LHCN-M2 (cell line): ENCODE measurements around the gene C1orf159. TPM values are rescaled to one million over a fixed set of nuclear protein-coding genes. Genes with fewer than 3 reads are reported as not detected.
"Not testable (repeated sequence)": the region's sequence is repeated elsewhere in the genome, so short reads cannot be mapped to it uniquely, and the experiment has no call there.

Experiments
- DNase-seq: peaks from one replicate; pipeline ENCODE4 v3.0.0-alpha.2; 2012; ENCODE audit warnings: low read depth
- total RNA-seq: library from RNA; depleted of rRNA; stranded (reverse); fragments of >200 nt; gene quantifications from 2 replicates; pipeline ENCODE4 v1.2.3, GENCODE V29; 2014

The C1orf159 gene
- total RNA-seq, 1 experiment from 2014 or later: 18.8 TPM

DNA sequence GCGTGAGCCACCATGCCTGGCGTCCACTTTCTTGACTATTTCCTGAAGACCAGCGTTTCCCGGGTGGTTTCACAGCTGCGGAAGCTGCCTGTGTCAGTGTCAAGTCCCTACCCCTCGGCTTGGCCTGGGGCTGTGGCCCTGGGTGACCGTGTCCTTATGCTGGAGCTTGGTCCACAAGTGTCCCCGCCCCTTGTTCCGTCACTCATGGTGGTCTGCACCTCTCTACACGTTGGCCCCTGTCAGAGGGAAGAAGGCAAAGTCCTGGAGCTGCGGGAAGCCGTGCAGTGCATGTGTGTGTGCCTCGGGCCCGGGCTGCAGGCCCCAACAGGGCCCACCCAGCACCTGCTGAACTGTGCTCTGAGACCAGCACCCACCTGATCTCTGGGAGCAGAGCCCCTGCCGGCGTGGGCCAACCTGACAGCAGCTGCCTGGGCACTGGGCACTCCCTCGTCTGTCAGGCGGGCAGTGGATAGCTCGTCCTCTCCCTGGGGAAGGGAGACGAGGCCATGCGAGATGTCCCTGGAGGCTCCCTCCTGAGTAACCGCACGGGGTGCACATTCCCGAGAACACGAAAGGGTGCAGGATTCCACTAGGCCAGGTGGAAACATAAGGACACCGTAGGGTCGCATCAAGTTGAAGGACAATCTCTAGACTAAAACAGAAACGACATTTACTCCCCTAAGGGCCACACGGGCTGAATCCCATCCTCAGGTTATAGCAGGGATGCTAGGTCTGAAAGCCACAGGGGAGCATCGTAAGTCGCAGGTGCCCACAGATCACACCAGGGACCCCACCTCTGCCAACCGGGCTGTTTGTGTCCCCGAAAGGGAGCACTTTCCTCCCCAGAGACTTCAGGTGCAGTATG lies 2.4 kb upstream of the C1orf159 start:
- no peak for DNase-seq

DNA sequence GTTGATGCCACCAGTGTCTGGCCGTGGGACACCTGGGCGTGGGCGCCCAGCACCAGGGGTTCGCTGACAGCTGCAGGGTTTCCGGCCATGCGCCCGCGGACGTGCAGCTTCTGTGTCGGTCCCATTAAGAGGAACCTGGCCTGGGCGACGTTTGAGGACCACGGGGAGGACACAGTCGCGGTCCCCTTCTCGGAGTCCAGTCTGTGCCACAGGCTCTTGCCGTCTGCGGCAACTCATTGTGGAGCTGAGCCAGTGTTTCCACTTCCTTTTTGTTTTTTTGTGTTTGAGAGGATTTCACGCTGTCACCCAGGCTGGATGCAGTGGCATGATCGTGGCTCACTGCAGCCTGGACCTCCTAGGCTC lies 1.6 kb upstream of the C1orf159 start:
- no peak for DNase-seq

DNA sequence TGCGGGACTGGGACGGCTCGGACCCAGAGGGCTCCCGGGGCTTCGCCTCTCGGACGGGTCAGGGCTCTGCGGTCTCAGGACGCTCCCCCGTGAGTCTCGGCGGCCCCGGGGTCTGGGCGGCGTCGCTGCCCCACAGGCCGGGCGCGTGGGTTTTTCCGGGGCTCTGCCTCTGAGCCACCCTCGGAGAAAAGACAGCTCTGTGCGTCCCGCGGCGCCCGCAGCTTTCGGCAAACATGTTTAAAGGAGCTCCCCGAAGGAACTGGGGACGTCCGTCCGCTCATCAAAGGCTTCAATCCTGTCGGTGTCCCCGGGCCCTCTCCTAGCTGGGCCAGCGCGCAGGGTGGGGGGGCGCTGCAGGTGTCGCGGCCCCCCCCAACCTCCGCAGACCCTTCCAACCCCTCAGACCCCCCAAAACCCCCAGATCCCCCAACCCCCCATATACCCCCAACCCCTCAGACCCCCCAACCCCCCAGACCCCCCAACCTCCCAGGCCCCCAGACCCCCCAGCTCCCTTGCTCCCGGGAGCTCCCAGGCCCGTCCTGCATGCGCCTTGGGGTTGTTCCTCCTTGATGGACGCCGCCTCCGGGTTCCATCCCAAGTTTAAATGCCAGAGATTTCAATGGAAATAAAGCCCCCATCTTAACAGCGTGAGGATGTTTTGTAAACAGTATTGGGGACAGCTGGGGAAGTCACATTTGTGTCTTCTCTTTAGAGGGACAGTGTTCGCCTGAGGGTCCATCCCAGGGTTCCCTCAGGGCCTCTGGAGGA lies 996 bp upstream of the C1orf159 start:
- no peak for DNase-seq

DNA sequence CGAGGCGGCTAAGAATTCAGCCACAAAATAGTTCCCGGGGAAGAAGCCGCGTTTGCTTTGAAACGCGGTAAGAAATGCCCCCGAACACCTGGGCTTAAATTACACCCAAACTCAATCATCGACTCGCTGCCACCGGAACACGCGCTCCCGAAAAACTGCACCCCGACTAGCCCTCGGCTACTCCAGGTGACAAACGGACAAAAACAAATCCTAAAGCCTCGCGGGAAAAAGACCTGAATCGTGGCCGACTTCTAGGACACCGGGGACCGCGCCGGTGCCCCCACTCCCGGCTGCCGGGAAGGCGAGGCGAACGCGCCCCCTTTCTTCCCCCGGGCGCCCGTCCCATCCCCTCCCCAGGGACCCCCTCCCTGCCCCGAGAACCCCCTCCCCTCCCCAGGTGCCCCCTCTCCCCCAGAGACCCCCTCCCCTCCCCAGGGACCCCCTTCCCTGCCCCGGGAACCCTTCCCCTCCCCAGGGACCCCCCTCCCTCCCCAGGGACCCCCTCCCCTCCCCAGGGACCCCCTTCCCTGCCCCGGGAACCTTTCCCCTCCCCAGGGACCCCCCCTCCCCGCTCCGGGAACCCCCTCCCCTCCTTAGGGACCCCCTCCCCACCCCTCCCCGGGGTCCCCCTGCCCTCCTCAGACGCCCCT lies 628 bp downstream of the C1orf159 start:
- no peak for DNase-seq

- DNase-seq: no peak
Measured at GRCh38 chr1:1114431-1114830, 1.5 kb downstream of the C1orf159 start.

DNA sequence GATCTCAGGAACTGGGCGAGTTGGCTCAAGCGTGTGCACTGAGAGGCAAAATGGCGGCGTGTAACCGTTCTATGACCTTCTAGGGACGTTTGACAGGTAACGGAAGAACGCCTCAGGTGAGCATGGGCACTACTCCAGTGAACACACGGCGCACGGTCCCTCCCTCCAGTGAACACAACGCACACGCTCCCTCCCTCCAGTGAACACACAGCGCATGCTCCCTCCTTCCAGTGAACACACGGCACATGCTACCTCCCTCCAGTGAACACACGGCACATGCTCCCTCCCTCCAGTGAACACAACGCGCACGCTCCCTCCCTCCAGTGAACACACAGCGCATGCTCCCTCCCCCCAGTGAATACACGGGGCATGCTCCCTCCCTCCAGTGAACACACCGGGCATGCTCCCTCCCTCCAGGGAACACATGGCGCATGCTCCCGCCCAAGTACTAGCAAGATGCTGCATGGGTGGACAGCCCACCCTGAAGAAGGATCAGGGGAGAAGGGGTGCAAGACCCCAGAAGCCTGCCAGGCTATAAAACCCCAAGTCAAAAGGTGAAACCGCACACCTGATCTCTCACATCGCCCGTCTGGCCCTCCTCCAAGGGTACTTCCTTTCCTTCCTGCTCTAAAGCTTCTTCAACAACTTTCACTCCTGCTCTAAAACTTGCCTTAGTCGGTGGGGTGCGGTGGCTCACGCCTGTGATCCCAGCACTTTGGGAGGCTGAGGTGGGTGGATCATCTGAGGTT lies 3.5 kb downstream of the C1orf159 start:
- no peak for DNase-seq

DNA sequence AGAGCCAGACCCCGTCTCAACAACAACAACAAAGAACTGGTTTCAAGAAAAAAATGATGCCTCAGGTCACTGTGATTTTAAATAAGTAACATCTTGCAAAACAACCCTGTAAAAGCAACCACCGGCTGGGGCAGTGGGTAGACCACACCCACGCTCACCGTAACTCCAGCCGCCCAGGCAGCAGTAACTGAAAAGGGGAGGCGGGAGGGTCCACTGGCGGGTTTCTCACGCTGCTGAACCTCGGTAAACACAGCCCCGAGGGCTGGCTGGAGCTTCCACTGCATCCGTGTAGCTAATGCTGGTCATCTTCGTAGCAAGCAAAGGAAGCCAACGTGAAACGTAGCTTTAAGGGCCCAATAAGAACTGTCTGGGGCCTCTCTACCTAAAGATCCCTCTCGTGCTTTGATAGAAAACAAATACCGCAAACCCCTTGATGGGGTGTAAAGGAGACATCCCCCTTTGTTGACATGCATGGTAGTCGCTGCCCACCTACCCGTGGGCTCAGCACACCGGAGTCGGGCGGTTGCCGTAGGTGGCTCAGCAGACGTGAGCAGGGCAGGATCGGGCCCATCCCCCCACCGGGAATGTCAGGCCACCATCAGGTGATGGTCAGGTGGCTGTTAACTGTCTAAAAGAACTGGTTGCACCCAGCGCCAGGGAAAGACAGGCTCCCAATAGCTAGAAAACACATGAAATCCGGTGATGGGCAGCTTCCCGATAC lies 4.2 kb downstream of the C1orf159 start:
- no peak for DNase-seq

DNA sequence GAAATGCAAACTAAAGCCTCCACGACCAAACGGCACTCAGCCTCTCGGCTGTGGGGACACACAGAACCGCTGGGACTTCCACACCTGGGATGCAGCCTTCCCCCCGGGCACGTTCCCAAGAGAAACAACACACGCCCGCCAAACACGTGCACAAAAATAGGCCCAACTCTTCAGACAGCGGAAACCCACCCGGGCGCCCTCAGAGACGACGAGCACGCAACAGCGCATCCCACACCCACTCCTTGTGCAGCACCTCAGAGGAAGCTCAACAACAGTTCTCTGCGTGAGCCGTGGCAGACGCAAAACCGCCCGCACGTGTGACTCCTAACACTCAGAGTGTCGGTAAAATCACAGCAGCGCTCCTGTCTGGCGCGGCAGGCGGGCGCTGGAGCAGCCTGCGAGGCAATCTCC lies 5.3 kb downstream of the C1orf159 start:
- DNase-seq: no peak

- DNase-seq: no peak
Measured at GRCh38 chr1:1109743-1110142, 6.1 kb downstream of the C1orf159 start.

GRCh38 chr1:1106510-1107221 lies 9.2 kb downstream of the C1orf159 start:
- no peak for DNase-seq

DNA sequence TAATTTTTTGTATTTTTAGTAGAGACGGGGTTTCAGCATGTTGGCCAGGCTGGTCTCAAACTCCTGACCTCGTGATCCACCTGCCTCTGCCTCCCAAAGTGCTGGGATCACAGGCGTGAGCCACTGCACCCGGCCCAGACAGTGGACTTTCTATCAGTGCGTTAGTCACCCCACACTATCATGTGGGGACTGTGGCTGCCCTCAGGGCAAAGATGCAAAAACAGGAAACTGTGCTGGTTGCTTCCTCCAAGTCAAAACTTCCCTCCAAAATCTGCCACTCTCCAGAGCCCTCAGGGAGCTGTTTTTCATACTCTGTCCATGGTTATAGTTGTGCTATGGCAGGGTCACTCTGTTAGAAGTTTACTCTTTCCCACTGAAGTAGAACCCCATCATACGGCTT lies 11.7 kb downstream of the C1orf159 start:
- not testable (repeated sequence) for DNase-seq

DNA sequence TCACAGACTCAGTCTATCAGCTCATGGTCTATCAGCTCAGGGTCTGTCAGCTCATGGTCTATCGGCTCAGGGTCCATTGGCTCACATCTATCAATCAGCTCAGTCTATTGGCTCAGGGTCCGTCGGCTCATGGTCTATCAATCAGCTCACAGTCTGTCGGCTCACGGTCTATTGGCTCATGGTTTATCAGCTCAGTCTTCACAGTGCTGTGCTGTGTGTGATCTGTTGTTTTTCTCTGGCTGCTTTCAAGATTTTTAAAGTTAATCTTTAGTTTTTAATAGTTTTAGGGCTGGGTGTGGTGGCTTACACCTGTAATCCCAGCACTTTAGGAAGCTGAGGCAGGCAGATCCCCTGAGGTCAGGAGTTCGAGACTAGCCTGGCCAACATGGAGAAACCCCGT lies 14.4 kb downstream of the C1orf159 start:
- DNase-seq: no peak

GRCh38 chr1:1100296-1100695 lies 15.6 kb downstream of the C1orf159 start:
- no peak for DNase-seq

DNA sequence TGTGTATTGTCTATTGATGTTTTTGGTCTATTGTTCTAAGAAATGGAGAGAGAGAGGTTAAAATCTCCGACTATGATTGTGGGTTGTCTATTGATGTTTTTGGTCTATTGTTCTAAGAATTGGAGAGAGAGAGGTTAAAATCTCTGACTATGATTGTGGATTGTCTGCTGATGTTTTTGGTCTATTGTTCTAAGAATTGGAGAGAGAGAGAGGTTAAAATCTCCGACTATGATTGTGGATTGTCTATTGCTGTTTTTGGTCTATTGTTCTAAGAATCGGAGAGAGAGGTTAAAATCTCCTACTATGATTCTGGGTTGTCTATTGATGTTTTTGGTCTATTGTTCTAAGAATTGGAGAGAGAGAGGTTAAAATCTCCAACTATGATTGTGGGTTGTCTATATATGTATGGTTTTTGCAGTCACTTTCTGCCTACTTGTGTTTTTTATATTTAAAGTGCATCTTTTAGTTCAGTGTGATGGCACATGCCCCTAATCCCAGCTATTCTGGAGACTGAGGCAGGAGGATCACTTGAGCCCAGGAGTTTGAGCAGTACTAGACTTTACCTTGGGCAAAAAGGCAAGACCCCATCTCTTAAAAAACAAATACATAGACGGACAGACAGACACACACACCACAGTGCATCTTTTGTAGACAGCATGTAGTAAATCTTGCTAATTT lies 16.2 kb downstream of the C1orf159 start:
- no peak for DNase-seq

DNA sequence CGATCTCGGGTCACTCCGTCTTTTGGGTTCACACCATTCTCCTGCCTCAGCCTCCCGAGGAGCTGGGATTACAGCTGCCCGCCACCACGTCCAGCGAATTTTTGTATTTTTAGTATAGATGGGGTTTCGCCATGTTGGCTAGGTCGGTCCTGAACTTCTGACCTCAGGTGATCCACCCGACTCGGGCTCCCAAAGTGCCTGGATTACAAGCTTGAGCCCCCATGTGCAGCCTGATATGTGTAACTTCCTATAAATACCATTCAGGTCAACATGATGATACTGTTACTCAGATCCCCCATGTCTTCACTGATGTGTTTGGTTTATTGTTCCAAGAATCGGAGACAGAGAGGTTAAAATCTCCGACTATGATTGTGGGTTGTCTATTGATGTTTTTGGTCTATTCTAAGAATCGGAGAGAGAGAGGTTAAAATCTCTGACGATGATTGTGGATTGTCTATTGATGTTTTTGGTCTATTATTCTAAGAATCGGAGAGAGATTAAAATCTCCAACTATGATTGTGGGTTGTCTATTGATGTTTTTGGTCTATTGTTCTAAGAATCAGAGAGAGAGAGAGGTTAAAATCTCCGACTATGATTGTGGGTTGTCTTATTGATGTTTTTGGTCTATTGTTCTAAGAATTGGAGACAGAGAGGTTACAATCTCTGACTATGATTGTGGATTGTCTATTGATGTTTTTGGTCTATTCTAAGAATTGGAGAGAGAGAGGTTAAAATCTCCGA lies 17.0 kb downstream of the C1orf159 start:
- DNase-seq: no peak

GRCh38 chr1:1096136-1096535 lies 19.8 kb downstream of the C1orf159 start:
- DNase-seq: not testable (repeated sequence)

GRCh38 chr1:1094981-1095380 lies 20.9 kb downstream of the C1orf159 start:
- DNase-seq: no peak

- no peak for DNase-seq
Measured at GRCh38 chr1:1093610-1093943, 22.3 kb downstream of the C1orf159 start.
